HG02870 (cell line): ENCODE measurements around the gene NOP53.
"Not testable (repeated sequence)": the region's sequence is repeated elsewhere in the genome, so short reads cannot be mapped to it uniquely, and the experiment has no call there.

Source experiments
- ATAC-seq: cut with Tn5 transposase; IDR thresholded peaks from one replicate; pipeline ENCODE4 v1.9.1; 2021; ENCODE audit warnings: mild to moderate bottlenecking, moderate library complexity; ENCODE audit not compliant: unreplicated experiment

NOP53 gene

GRCh38 chr19:47769534-47769933 is 24.2 kb downstream of the NOP53 start:
- ATAC-seq = no peak

DNA sequence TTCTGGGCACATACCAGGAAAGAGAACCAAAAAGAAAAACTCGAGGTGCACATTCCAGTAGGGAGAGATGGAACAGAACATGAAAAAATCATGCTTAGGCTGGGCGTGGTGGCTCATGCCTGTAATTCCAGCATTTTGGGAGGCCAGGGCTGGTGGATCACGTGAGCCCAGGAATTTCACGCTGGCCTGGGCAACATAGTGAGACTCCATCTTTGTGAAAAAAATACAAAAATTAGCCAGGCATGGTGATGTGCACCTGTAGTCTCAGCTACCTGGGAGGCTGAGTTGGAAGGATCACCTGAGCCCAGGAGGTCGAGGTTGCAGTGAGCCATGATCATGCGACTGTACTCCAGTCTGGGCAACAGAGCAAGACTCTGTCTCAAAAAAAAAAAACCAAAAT is 25.9 kb downstream of the NOP53 start:
- not testable (repeated sequence) for ATAC-seq

DNA sequence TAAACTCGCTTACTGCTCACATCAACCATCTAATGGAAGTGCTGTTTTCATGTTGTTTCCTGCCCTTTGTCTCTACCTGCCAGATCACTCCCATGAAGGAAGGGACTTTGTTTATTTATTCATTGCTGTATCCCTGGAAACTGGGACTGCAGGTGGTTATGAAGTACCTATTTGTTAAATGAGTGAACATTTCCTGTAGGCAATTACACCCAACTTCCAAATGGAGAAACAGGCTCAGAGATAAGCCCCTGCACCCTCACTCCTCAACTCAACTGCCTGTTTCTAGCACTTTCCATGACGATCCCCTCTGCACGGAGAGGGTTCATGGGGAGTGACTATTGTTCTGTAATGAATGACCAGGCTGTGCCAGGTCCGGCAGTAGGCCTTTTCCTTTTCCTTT is 31.2 kb downstream of the NOP53 start:
- ATAC-seq = no peak

GRCh38 chr19:47777245-47778048 is 32.1 kb downstream of the NOP53 start:
- ATAC-seq = not testable (repeated sequence)

GRCh38 chr19:47778049-47778953 is 33.0 kb downstream of the NOP53 start, which contains the start of gene SELENOW:
Gene SELENOW (plus strand): TSS chr19:47778703. CDS start chr19:47778786, 83 bp downstream.
- ATAC-seq = peak; percentile 82

- no peak for ATAC-seq
Observed at GRCh38 chr19:47778954-47779351, 33.6 kb downstream of the NOP53 start.

DNA sequence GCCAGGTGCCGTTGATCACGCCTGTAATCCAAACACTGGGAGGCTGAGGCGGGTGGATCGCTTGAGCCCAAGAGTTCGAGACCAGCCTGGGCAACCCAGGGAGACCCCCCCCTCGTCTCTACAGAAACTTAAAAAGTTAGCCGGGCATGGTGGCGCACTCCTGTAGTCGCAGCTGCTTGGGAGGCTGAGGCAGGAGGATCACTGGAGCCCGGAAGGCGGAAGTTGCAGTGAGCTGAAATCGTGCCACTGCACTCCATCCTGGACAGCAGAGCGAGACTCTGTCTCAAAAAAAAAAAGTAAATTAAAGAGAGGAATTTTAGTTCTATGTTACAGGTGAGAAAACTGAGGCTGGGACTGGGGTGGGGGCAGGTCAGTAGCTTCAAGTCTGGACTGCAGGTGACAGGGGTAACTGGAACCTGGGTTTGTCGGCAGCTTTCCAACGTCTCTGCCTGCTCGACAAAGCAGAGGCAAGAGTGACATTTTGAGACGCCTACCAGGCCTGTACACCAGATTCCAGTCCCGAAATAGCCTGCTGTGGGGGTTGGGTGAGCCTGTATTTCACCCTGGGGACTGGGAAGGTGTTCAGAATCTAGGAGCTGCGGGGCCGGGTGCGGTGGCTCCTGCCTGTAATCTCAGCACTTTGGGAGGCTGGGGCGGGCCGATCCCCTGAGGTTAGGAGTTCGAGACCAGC is 34.3 kb downstream of the NOP53 start:
- no peak for ATAC-seq

DNA sequence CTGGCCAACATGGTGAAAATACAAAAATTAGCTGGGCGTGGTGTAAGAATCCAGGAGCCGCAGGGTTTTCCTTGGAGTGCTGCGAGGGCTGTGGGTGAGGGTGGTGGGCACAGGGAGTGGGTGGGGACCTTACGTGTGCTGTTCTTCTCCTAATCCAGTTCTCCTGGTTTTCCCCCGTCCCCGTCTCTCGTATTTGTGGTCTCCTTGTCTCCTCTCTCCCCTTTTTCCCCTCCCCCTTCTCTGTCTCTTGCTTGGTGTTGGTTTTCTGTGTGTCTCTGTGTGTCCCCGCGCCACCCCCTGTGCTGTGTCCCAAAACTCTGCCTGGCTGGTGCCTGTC is 34.8 kb downstream of the NOP53 start:
- ATAC-seq = no peak

GRCh38 chr19:47781590-47782262 is 36.4 kb downstream of the NOP53 start:
- no peak for ATAC-seq

- ATAC-seq = no peak
Observed at GRCh38 chr19:47786566-47786965, 41.2 kb downstream of the NOP53 start.

GRCh38 chr19:47787307-47787706 is 42.0 kb downstream of the NOP53 start:
- not testable (repeated sequence) for ATAC-seq

DNA sequence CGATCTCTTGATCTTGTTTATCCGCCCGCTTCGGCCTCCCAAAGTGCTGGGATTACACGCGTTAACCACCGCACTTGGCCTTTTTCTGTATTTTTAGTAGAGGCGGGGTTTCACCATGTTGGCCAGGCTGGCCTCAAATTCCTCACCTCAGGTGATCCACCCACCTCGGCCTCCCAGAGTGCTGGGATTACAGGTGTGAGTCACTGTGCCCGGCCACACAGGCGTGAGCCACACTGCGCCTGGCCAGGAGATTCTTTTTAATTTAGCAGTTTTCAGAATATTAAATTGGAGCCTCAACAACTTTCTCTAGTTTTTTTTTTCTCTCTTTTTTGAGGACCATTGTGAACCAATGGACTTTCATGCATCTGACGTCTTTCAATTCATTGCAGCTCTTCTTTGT is 44.5 kb downstream of the NOP53 start:
- not testable (repeated sequence) for ATAC-seq

DNA sequence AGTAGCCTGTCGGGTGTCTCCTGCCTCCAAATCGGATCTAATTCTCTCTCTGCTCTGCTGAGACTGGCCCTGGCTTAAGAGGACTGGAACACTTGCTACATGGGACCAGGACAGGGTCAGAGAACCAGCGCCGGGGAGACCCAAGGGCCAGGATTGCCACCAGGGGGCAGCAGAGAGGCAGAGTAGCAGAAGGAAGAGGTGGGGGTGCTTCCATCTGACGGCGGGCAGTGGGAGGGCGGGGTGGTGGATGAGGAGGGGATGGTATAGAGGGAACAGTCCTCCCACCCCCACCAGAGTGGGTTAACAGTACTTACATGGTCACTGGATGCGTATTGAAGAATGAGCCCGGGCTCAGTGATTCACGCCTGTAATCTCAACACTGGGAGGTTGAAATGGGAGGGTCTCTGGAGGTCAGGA is 45.1 kb downstream of the NOP53 start:
- ATAC-seq = no peak

DNA sequence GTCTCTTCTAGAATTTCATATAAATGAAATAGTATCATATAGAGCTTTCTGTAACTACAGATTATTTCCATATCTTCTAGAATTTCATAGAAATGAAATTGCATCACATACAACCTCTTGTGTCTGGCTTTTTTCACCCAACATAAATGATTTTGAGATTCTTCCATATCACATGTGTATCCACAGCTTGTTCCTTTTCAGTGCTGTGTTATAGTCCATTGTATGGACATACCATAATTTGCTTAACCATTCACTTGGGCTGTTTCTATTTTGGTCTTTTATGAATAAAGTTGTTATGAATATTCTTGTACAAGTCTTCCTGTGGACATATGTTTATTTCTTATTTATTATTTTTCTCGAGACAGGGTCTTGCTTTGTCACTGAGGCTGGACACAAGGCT is 47.3 kb downstream of the NOP53 start:
- ATAC-seq = no peak

DNA sequence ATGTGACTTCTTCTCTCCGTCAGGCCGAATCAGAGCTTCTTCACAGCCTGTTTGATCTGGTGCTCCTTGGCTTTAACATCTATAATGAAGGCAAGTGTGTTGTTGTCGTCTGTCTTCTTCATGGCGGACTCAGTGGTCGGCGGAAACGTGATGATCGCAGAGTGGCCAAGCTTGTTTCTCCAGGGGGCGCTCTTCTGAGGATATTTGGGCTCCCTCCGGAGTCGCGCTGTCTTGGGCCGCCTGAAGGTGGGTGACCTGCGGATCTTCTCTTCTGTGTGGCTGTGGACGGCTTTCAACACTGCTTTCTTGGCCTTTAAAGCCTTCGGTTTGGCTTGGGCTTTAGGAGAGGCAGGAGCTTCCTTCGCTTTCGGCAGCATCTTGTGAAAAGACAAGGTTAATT is 49.2 kb downstream of the NOP53 start:
- ATAC-seq = no peak

GRCh38 chr19:47796785-47797184 is 51.4 kb downstream of the NOP53 start:
- no peak for ATAC-seq

DNA sequence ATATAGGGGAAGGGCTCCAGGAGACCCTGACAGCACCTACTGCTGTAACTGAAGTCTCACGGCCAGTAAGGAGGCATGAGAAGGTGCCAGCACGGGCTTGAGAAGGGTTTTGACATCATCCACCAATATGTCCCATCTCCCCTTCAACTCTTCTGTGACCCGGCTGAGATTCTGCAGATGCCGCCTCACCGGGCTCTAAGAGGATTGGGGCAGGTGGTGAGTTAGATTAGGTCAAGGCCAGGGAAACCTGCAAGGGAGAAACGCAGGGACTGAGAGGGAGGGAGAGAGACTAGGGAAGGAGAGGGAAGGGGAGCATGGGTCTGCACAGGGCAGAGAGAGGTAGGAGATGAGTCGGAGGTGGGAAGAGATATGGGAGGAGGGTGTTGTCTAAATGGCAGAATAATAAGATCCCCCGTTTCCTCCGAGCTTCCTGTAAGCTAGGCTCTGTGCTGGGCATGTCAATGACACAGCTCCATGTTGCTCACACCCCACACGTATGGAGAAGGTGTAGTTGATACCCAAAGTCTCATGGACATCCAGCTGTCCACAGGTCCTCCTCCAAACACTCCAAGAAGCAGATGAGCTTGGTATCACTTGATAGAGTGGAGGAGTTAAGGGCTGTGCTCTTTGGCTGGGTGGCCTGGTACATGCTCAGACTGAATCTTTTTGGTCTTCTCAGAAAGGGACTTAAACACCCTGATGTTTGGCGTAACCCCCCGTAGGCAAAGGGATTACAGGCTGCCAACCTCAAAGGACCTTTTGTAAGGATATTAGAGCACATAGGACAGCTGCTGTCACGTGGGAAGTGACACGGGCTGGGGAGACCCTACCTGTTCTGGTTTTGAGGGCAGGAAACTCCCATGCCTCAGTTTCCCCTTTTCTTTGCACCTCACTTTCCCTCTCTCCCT is 52.9 kb downstream of the NOP53 start:
- no peak for ATAC-seq

DNA sequence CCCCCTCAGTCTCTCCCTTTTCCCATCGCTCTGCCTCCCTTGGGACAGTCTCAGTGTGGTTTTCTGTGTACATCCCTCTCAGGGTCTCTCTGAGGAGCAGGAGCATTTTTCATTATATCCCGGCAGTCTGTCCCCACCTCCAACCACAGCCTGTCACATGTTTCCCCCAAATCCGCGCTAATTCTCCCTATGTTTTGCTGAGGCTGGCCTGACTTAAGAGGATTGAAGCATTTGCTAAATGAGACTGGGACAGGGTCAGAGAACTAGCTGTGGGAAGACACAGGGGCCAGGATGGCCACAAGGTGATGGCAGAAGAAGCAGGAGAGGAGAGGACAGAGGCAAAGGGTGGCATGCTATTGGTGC is 53.5 kb downstream of the NOP53 start:
- ATAC-seq = no peak

DNA sequence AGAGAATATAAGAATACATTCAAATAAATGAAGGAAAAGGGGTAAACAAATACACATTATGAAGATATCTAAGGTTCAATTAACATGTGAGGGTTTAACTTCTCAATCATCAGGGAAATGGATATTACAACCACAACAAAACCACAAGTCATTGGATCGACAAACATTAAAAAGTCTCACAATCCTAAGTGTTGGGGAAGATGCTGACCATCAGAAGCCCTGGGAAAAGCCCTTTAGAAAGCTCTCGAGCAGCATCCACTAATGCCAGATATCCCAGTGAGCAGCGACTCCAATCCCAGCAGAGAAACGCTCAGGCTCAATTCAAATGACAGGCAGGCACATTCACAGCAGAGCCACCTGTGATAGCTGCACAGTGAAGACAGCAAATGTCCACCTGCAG is 55.9 kb downstream of the NOP53 start:
- no peak for ATAC-seq

GRCh38 chr19:47802521-47803043 is 57.2 kb downstream of the NOP53 start:
- ATAC-seq = no peak
